GM21515 (cell line): Measurements from ENCODE around the gene POTEM.
"Not testable (repeated sequence)": the region's sequence is repeated elsewhere in the genome, so short reads cannot be mapped to it uniquely, and the experiment has no call there.

Experiments used
- ATAC-seq: cut with Tn5 transposase; IDR thresholded peaks from one replicate; pipeline ENCODE4 v1.9.1; 2021; ENCODE audit not compliant: unreplicated experiment

Gene POTEM

GRCh38 chr14:18967134-18967533 is at the start of gene POTEM:
TSS of gene POTEM (plus strand) at chr14:18967434. CDS start at chr14:18967486, 52 bp downstream.
- not testable (repeated sequence) for ATAC-seq

GRCh38 chr14:18918345-18918744 is 48.9 kb upstream of the POTEM start:
- ATAC-seq, result not testable (repeated sequence)

- ATAC-seq, result not testable (repeated sequence)
Measured at GRCh38 chr14:18920052-18920451, 47.2 kb upstream of the POTEM start.

- not testable (repeated sequence) for ATAC-seq
Measured at GRCh38 chr14:18921055-18921701, 46.1 kb upstream of the POTEM start.

GRCh38 chr14:18936848-18937247 is 30.4 kb upstream of the POTEM start:
- not testable (repeated sequence) for ATAC-seq

- ATAC-seq, result not testable (repeated sequence)
Measured at GRCh38 chr14:18938733-18939132, 28.5 kb upstream of the POTEM start.

- ATAC-seq, result not testable (repeated sequence)
Measured at GRCh38 chr14:18949939-18950338, 17.3 kb upstream of the POTEM start.

GRCh38 chr14:18953085-18953484 is 14.1 kb upstream of the POTEM start:
- ATAC-seq, result not testable (repeated sequence)

GRCh38 chr14:18955816-18956215 is 11.4 kb upstream of the POTEM start:
- ATAC-seq, result not testable (repeated sequence)

GRCh38 chr14:18961576-18961975 is 5.7 kb upstream of the POTEM start:
- ATAC-seq, result not testable (repeated sequence)

GRCh38 chr14:18962143-18962542 is 5.1 kb upstream of the POTEM start:
- ATAC-seq, result peak; percentile 56

- ATAC-seq, result not testable (repeated sequence)
Measured at GRCh38 chr14:18963276-18963675, 4.0 kb upstream of the POTEM start.

- not testable (repeated sequence) for ATAC-seq
Measured at GRCh38 chr14:18964878-18965277, 2.4 kb upstream of the POTEM start.

GRCh38 chr14:19002566-19002965 is 35.3 kb downstream of the POTEM start:
- ATAC-seq, result not testable (repeated sequence)

GRCh38 chr14:19006490-19006889 is 39.3 kb downstream of the POTEM start:
- ATAC-seq, result not testable (repeated sequence)

GRCh38 chr14:19007678-19008077 is 40.4 kb downstream of the POTEM start:
- not testable (repeated sequence) for ATAC-seq

- not testable (repeated sequence) for ATAC-seq
Measured at GRCh38 chr14:19011029-19011428, 43.8 kb downstream of the POTEM start.

GRCh38 chr14:19011703-19012102 is 44.5 kb downstream of the POTEM start:
- not testable (repeated sequence) for ATAC-seq

- ATAC-seq, result not testable (repeated sequence)
Measured at GRCh38 chr14:19015185-19015584, 48.0 kb downstream of the POTEM start.

- not testable (repeated sequence) for ATAC-seq
Measured at GRCh38 chr14:19025080-19025589, 57.9 kb downstream of the POTEM start.

- ATAC-seq, result not testable (repeated sequence)
Measured at GRCh38 chr14:19026649-19027351, 59.6 kb downstream of the POTEM start.

GRCh38 chr14:19027895-19028294 is 60.7 kb downstream of the POTEM start:
- ATAC-seq, result not testable (repeated sequence)
